ENCODE results near the gene DNAH11. TPM values are rescaled to one million over a fixed set of nuclear protein-coding genes. Genes with fewer than 3 reads are reported as not detected.

The DNAH11 gene, protein sequence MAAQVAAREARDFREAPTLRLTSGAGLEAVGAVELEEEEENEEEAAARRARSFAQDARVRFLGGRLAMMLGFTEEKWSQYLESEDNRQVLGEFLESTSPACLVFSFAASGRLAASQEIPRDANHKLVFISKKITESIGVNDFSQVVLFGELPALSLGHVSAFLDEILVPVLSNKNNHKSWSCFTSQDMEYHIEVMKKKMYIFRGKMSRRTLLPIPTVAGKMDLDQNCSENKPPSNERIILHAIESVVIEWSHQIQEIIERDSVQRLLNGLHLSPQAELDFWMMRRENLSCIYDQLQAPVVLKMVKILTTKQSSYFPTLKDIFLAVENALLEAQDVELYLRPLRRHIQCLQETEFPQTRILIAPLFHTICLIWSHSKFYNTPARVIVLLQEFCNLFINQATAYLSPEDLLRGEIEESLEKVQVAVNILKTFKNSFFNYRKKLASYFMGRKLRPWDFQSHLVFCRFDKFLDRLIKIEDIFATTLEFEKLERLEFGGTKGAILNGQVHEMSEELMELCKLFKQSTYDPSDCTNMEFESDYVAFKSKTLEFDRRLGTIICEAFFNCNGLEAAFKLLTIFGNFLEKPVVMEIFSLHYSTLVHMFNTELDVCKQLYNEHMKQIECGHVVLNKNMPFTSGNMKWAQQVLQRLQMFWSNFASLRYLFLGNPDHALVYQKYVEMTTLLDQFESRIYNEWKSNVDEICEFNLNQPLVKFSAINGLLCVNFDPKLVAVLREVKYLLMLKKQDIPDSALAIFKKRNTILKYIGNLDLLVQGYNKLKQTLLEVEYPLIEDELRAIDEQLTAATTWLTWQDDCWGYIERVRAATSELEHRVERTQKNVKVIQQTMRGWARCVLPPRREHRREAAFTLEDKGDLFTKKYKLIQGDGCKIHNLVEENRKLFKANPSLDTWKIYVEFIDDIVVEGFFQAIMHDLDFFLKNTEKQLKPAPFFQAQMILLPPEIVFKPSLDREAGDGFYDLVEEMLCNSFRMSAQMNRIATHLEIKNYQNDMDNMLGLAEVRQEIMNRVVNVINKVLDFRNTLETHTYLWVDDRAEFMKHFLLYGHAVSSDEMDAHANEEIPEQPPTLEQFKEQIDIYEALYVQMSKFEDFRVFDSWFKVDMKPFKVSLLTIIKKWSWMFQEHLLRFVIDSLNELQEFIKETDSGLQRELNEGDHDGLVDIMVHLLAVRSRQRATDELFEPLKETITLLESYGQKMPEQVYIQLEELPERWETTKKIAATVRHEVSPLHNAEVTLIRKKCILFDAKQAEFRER (N-terminal part only)
- 1.3 and 2.0 TPM in 2 replicates for total RNA-seq (2022)
- percentile 29 among the genes with signal in this experiment for Bru-seq, nascent RNA
- percentile 31 among the genes with signal in this experiment for BruChase-seq, experiment 1, labeled RNA remaining after a 2-hour chase
- percentile 29 among the genes with signal in this experiment for BruChase-seq, experiment 2, labeled RNA remaining after a 6-hour chase
- long read RNA-seq, partial matches to known transcripts, result 1 of 1 reads
- long read RNA-seq, other reads (novel, unspliced or antisense), result 0 of 1 reads

- intact Hi-C loops (cut with micrococcal nuclease; ENCODE audit: unreplicated experiment), result no loop called here
- Mint-ChIP-seq H3K36me3 (ENCODE audit: insufficient read depth, unreplicated experiment) (no peaks in the 10 kb centered on the region), H3K4me1 (ENCODE audit: low read depth, unreplicated experiment) (no peaks in the 10 kb centered on the region), H3K27ac (ENCODE audit: unreplicated experiment) (no peak within 1 kb of the TSS), H3K9me3 (ENCODE audit: unreplicated experiment) (peaks cover 9% of the 10 kb centered on the region), H3K27me3 (ENCODE audit: insufficient read depth, unreplicated experiment) (no peaks in the 10 kb centered on the region), H3K4me3 (ENCODE audit: unreplicated experiment) (peak within 1 kb of the TSS; percentile 70)
- H3K36me3 ChIP-seq (ENCODE audit: control insufficient read depth, insufficient read depth, low read length), result no peaks in the 10 kb centered on the region
- BruUV-seq (replicated peaks), result no TSS peak
- ChIA-PET POLR2A (no interaction called here), CTCF (no interaction called here)
- no peaks in the 10 kb centered on the region; the same call in 1 of the 2 replicates for H3K27me3 ChIP-seq (replicated peaks; ENCODE audit: control insufficient read depth, insufficient read depth, low read length)
- TF ChIP-seq CTCF (IDR thresholded peaks at IDR 0.05; ENCODE audit: insufficient read depth in 1 of 2, low read depth in 1 of 2, low read length in 1 of 2, severe bottlenecking in 1 of 2, unreplicated experiment in 1 of 2), result no peak
- DNase-seq, result peak in 1 of 2 experiments; percentile 51
- peak within 1 kb of the TSS; percentile 46 for H3K4me3 ChIP-seq (ENCODE audit: low read depth, low read length)
- no peaks in the 10 kb centered on the region for H3K9me3 ChIP-seq
- H3K4me1 ChIP-seq, result no peaks in the 10 kb centered on the region
Measured at GRCh38 chr7:21542891-21543527, at the start of gene DNAH11. TSS of gene DNAH11 (plus strand) at chr7:21543039. CDS start at chr7:21543246, 207 bp downstream.

GRCh38 chr7:21495731-21496130 is 47.1 kb upstream of the DNAH11 start:
- no peak overlapping the region for H3K4me3 ChIP-seq (ENCODE audit: low read depth, low read length)
- POLR2A ChIA-PET, result no interaction called here
- H3K36me3 ChIP-seq (ENCODE audit: control insufficient read depth, insufficient read depth, low read length), result no peaks in the 10 kb centered on the region
- H3K36me3 Mint-ChIP-seq (ENCODE audit: insufficient read depth, unreplicated experiment), result peaks cover 21% of the 10 kb centered on the region
- no peaks in the 10 kb centered on the region for H3K27me3 Mint-ChIP-seq (ENCODE audit: insufficient read depth, unreplicated experiment)
- peaks cover 31% of the 10 kb centered on the region for H3K9me3 Mint-ChIP-seq (ENCODE audit: unreplicated experiment)
- no peak for DNase-seq
- H3K4me1 Mint-ChIP-seq (ENCODE audit: low read depth, unreplicated experiment), result no peaks in the 10 kb centered on the region
- CTCF ChIA-PET, result no interaction called here
- H3K9me3 ChIP-seq, result peaks cover 24% of the 10 kb centered on the region
- H3K4me1 ChIP-seq, result no peaks in the 10 kb centered on the region
- H3K27me3 ChIP-seq (replicated peaks; ENCODE audit: control insufficient read depth, insufficient read depth, low read length), result no peaks in the 10 kb centered on the region
- BruUV-seq (replicated peaks), result no TSS peak
- intact Hi-C loops (cut with micrococcal nuclease; ENCODE audit: unreplicated experiment), result loop anchor here (2.0 kb wide), 1 partner anchor 271 kb away; no protein-coding TSS in a partner anchor
- TF ChIP-seq CTCF (IDR thresholded peaks at IDR 0.05; ENCODE audit: insufficient read depth in 1 of 2, low read depth in 1 of 2, low read length in 1 of 2, severe bottlenecking in 1 of 2, unreplicated experiment in 1 of 2), result no peak
- no peak overlapping the region for H3K4me3 Mint-ChIP-seq (ENCODE audit: unreplicated experiment)
- no peak overlapping the region for H3K27ac Mint-ChIP-seq (ENCODE audit: unreplicated experiment)

Data from Caco-2 (cell line).